ENCODE measurements around the gene GABRA4. TPM values are rescaled to one million over a fixed set of nuclear protein-coding genes. Genes with fewer than 3 reads are reported as not detected.

Gene GABRA4
- total and polyA plus RNA-seq, 2 experiments from 2014 or later = 1.5 to 1.9 TPM

DNA sequence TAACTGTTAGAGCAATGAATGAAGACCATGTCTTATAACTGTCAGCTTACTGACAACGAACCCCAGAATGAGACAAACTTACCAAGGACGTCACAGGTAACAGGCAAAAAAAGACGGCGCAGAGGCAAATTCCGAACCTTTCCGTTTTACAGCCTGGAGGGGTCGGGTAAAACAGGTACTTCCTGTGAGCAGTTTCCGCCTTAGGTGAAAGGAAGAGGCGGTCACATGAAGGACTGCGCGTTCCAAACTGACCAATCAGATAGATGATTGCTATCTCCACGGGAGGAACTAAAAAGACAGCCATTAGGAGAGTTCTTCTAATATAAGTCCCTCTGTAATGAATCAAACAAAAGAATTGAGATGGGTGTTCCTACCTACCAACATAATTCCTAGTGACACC, 84.3 kb downstream of the GABRA4 start, which contains the start of gene COX7B2:
COX7B2 (minus strand) TSS at position 168 of the 400 bp plus-strand sequence. CDS start 174,053 bp downstream, outside the sequence.
- ATAC-seq (no peak), DNase-seq (ENCODE audit: low spot score) (no peak)
- peaks cover 11% of the 10 kb centered on the region; the same call in 1 of the 3 replicates for H3K36me3 Mint-ChIP-seq (ENCODE audit: low read depth)
- H3K27me3 ChIP-seq (ENCODE audit: insufficient read depth) = no peaks in the 10 kb centered on the region
- H3K79me2 ChIP-seq (replicated peaks; ENCODE audit: insufficient read depth) = no peaks in the 10 kb centered on the region
- H3K27ac ChIP-seq (ENCODE audit: low read depth) = no peak within 1 kb of the TSS
- 0 out of 2 replicates have a peak, but pooled peaks cover 4% of the 10 kb centered on the region for H3K9me2 ChIP-seq (ENCODE audit: insufficient read depth)
- H2AFZ ChIP-seq = no peak within 1 kb of the TSS
- no peaks in the 10 kb centered on the region for H4K20me1 ChIP-seq (replicated peaks; ENCODE audit: insufficient read depth)
- H3K4me1 Mint-ChIP-seq = no peaks in the 10 kb centered on the region
- no peaks in the 10 kb centered on the region for H3K27me3 Mint-ChIP-seq (ENCODE audit: insufficient read depth, low read depth, poor library complexity)
- H3K4me1 ChIP-seq (ENCODE audit: insufficient read depth) = no peaks in the 10 kb centered on the region
- H3K36me3 ChIP-seq (ENCODE audit: insufficient read depth) = no peaks in the 10 kb centered on the region
- H3F3A ChIP-seq (replicated peaks; ENCODE audit: low read depth) = no peaks in the 10 kb centered on the region
- peaks cover 55% of the 10 kb centered on the region for H3K9me3 Mint-ChIP-seq
- H3K4me2 ChIP-seq = no peak within 1 kb of the TSS
- TF ChIP-seq, protein P1, sequence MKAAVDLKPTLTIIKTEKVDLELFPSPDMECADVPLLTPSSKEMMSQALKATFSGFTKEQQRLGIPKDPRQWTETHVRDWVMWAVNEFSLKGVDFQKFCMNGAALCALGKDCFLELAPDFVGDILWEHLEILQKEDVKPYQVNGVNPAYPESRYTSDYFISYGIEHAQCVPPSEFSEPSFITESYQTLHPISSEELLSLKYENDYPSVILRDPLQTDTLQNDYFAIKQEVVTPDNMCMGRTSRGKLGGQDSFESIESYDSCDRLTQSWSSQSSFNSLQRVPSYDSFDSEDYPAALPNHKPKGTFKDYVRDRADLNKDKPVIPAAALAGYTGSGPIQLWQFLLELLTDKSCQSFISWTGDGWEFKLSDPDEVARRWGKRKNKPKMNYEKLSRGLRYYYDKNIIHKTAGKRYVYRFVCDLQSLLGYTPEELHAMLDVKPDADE (IDR thresholded peaks at IDR 0.05) = no peak
- TF ChIP-seq JUNB (IDR thresholded peaks at IDR 0.05; ENCODE audit: unreplicated experiment) = no peak
- TF ChIP-seq POLR2AphosphoS5 (IDR thresholded peaks at IDR 0.05; ENCODE audit: low read depth) = no peak
- no peak for TF ChIP-seq STAT1 (IDR thresholded peaks at IDR 0.05; ENCODE audit: unreplicated experiment)
- TF ChIP-seq, protein P2, sequence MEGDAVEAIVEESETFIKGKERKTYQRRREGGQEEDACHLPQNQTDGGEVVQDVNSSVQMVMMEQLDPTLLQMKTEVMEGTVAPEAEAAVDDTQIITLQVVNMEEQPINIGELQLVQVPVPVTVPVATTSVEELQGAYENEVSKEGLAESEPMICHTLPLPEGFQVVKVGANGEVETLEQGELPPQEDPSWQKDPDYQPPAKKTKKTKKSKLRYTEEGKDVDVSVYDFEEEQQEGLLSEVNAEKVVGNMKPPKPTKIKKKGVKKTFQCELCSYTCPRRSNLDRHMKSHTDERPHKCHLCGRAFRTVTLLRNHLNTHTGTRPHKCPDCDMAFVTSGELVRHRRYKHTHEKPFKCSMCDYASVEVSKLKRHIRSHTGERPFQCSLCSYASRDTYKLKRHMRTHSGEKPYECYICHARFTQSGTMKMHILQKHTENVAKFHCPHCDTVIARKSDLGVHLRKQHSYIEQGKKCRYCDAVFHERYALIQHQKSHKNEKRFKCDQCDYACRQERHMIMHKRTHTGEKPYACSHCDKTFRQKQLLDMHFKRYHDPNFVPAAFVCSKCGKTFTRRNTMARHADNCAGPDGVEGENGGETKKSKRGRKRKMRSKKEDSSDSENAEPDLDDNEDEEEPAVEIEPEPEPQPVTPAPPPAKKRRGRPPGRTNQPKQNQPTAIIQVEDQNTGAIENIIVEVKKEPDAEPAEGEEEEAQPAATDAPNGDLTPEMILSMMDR (conservative IDR thresholded peaks at IDR 0.05; ENCODE audit: low read depth in 2 of 2) = no peak
- TF ChIP-seq, protein P3, sequence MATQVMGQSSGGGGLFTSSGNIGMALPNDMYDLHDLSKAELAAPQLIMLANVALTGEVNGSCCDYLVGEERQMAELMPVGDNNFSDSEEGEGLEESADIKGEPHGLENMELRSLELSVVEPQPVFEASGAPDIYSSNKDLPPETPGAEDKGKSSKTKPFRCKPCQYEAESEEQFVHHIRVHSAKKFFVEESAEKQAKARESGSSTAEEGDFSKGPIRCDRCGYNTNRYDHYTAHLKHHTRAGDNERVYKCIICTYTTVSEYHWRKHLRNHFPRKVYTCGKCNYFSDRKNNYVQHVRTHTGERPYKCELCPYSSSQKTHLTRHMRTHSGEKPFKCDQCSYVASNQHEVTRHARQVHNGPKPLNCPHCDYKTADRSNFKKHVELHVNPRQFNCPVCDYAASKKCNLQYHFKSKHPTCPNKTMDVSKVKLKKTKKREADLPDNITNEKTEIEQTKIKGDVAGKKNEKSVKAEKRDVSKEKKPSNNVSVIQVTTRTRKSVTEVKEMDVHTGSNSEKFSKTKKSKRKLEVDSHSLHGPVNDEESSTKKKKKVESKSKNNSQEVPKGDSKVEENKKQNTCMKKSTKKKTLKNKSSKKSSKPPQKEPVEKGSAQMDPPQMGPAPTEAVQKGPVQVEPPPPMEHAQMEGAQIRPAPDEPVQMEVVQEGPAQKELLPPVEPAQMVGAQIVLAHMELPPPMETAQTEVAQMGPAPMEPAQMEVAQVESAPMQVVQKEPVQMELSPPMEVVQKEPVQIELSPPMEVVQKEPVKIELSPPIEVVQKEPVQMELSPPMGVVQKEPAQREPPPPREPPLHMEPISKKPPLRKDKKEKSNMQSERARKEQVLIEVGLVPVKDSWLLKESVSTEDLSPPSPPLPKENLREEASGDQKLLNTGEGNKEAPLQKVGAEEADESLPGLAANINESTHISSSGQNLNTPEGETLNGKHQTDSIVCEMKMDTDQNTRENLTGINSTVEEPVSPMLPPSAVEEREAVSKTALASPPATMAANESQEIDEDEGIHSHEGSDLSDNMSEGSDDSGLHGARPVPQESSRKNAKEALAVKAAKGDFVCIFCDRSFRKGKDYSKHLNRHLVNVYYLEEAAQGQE (IDR thresholded peaks at IDR 0.05; ENCODE audit: unreplicated experiment) = no peak
- TF ChIP-seq, protein P4, sequence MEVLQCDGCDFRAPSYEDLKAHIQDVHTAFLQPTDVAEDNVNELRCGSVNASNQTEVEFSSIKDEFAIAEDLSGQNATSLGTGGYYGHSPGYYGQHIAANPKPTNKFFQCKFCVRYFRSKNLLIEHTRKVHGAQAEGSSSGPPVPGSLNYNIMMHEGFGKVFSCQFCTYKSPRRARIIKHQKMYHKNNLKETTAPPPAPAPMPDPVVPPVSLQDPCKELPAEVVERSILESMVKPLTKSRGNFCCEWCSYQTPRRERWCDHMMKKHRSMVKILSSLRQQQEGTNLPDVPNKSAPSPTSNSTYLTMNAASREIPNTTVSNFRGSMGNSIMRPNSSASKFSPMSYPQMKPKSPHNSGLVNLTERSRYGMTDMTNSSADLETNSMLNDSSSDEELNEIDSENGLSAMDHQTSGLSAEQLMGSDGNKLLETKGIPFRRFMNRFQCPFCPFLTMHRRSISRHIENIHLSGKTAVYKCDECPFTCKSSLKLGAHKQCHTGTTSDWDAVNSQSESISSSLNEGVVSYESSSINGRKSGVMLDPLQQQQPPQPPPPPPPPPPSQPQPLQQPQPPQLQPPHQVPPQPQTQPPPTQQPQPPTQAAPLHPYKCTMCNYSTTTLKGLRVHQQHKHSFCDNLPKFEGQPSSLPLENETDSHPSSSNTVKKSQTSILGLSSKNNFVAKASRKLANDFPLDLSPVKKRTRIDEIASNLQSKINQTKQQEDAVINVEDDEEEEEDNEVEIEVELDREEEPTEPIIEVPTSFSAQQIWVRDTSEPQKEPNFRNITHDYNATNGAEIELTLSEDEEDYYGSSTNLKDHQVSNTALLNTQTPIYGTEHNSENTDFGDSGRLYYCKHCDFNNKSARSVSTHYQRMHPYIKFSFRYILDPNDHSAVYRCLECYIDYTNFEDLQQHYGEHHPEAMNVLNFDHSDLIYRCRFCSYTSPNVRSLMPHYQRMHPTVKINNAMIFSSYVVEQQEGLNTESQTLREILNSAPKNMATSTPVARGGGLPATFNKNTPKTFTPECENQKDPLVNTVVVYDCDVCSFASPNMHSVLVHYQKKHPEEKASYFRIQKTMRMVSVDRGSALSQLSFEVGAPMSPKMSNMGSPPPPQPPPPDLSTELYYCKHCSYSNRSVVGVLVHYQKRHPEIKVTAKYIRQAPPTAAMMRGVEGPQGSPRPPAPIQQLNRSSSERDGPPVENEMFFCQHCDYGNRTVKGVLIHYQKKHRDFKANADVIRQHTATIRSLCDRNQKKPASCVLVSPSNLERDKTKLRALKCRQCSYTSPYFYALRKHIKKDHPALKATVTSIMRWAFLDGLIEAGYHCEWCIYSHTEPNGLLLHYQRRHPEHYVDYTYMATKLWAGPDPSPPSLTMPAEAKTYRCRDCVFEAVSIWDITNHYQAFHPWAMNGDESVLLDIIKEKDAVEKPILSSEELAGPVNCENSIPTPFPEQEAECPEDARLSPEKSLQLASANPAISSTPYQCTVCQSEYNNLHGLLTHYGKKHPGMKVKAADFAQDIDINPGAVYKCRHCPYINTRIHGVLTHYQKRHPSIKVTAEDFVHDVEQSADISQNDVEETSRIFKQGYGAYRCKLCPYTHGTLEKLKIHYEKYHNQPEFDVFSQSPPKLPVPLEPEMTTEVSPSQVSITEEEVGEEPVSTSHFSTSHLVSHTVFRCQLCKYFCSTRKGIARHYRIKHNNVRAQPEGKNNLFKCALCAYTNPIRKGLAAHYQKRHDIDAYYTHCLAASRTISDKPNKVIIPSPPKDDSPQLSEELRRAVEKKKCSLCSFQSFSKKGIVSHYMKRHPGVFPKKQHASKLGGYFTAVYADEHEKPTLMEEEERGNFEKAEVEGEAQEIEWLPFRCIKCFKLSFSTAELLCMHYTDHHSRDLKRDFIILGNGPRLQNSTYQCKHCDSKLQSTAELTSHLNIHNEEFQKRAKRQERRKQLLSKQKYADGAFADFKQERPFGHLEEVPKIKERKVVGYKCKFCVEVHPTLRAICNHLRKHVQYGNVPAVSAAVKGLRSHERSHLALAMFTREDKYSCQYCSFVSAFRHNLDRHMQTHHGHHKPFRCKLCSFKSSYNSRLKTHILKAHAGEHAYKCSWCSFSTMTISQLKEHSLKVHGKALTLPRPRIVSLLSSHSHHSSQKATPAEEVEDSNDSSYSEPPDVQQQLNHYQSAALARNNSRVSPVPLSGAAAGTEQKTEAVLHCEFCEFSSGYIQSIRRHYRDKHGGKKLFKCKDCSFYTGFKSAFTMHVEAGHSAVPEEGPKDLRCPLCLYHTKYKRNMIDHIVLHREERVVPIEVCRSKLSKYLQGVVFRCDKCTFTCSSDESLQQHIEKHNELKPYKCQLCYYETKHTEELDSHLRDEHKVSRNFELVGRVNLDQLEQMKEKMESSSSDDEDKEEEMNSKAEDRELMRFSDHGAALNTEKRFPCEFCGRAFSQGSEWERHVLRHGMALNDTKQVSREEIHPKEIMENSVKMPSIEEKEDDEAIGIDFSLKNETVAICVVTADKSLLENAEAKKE (CRISPR knock-in tag; IDR thresholded peaks at IDR 0.05) = no peak
- TF ChIP-seq EZH2phosphoT487 (IDR thresholded peaks at IDR 0.05; ENCODE audit: unreplicated experiment) = no peak
- TF ChIP-seq EZH2 (IDR thresholded peaks at IDR 0.05; ENCODE audit: low read depth, unreplicated experiment) = no peak
- no peak within 1 kb of the TSS for H3K4me3 ChIP-seq
- H3K4me3 Mint-ChIP-seq = no peak within 1 kb of the TSS
- H3K27ac Mint-ChIP-seq = no peak within 1 kb of the TSS
